GM20431 (cell line): Measurements from ENCODE around the gene ARHGAP24.
"Not testable (repeated sequence)": the region's sequence is repeated elsewhere in the genome, so short reads cannot be mapped to it uniquely, and the experiment has no call there.

Source experiments
- in situ Hi-C: fragments of 300-500 bp; cut with MseI, MboI; formaldehyde crosslinking; loops from one replicate; pipeline ENCODE4 v1.15.0; 2020; ENCODE audit warnings: low sequenced_read_pairs; ENCODE audit not compliant: unreplicated experiment

ARHGAP24 gene

GRCh38 chr4:85632981-85633380 lies 158.0 kb downstream of the ARHGAP24 start:
- in situ Hi-C loops = no loop called here

- in situ Hi-C loops = no loop called here
Measured at GRCh38 chr4:85637778-85638177, 162.8 kb downstream of the ARHGAP24 start.

- in situ Hi-C loops = no loop called here
Measured at GRCh38 chr4:85639946-85640345, 165.0 kb downstream of the ARHGAP24 start.

GRCh38 chr4:85642356-85643100 lies 167.6 kb downstream of the ARHGAP24 start:
- in situ Hi-C loops = no loop called here

GRCh38 chr4:85644061-85644460 lies 169.1 kb downstream of the ARHGAP24 start:
- in situ Hi-C loops = no loop called here

GRCh38 chr4:85650908-85651307 lies 176.0 kb downstream of the ARHGAP24 start:
- in situ Hi-C loops = no loop called here

- in situ Hi-C loops = no loop called here
Measured at GRCh38 chr4:85656759-85657505, 182.0 kb downstream of the ARHGAP24 start.

GRCh38 chr4:85658766-85659439 lies 184.0 kb downstream of the ARHGAP24 start:
- in situ Hi-C loops = no loop called here

GRCh38 chr4:85659610-85660218 lies 184.8 kb downstream of the ARHGAP24 start:
- in situ Hi-C loops = no loop called here

- in situ Hi-C loops = not testable (repeated sequence)
Measured at GRCh38 chr4:85666625-85667024, 191.7 kb downstream of the ARHGAP24 start.

GRCh38 chr4:85669204-85669603 lies 194.3 kb downstream of the ARHGAP24 start:
- in situ Hi-C loops = no loop called here

- in situ Hi-C loops = no loop called here
Measured at GRCh38 chr4:85669992-85670548, 195.1 kb downstream of the ARHGAP24 start.

- in situ Hi-C loops = no loop called here
Measured at GRCh38 chr4:85671120-85671519, 196.2 kb downstream of the ARHGAP24 start.

- in situ Hi-C loops = no loop called here
Measured at GRCh38 chr4:85672116-85672515, 197.2 kb downstream of the ARHGAP24 start.

GRCh38 chr4:85672959-85673358 lies 198.0 kb downstream of the ARHGAP24 start:
- in situ Hi-C loops = no loop called here

- in situ Hi-C loops = no loop called here
Measured at GRCh38 chr4:85673540-85673939, 198.6 kb downstream of the ARHGAP24 start.

GRCh38 chr4:85675076-85676049 lies 200.4 kb downstream of the ARHGAP24 start:
- in situ Hi-C loops = no loop called here

- in situ Hi-C loops = no loop called here
Measured at GRCh38 chr4:85676050-85676425, 201.1 kb downstream of the ARHGAP24 start.
